Endothelial cell (in vitro differentiated cells): ENCODE measurements around the gene PLSCR5. TPM values are rescaled to one million over a fixed set of nuclear protein-coding genes. Genes with fewer than 3 reads are reported as not detected.

Experiments
- DNase-seq: peaks from one replicate; pipeline ENCODE4 v3.0.0; 2021; ENCODE audit warnings: low spot score
- H3K27ac Mint-ChIP-seq: one replicate; pipeline ENCODE4 v1.8.0; 2021; ENCODE audit warnings: mixed read lengths, inconsistent platforms; ENCODE audit not compliant: unreplicated experiment
- H3K27me3 Mint-ChIP-seq: one replicate; pipeline ENCODE4 v1.8.0; 2021; ENCODE audit warnings: mild to moderate bottlenecking, moderate library complexity, mixed read lengths, inconsistent platforms; ENCODE audit not compliant: unreplicated experiment
- H3K36me3 Mint-ChIP-seq: one replicate; pipeline ENCODE4 v1.8.0; 2021; ENCODE audit warnings: mild to moderate bottlenecking, low read depth, mixed read lengths, inconsistent platforms; ENCODE audit not compliant: unreplicated experiment
- H3K4me1 Mint-ChIP-seq: one replicate; pipeline ENCODE4 v1.8.0; 2021; ENCODE audit warnings: mild to moderate bottlenecking, mixed read lengths, inconsistent platforms; ENCODE audit not compliant: unreplicated experiment
- H3K4me3 Mint-ChIP-seq: one replicate; pipeline ENCODE4 v1.8.0; 2021; ENCODE audit warnings: mild to moderate bottlenecking, mixed read lengths, inconsistent platforms; ENCODE audit not compliant: unreplicated experiment
- H3K9me3 Mint-ChIP-seq: one replicate; pipeline ENCODE4 v1.8.0; 2021; ENCODE audit warnings: mixed read lengths, inconsistent platforms; ENCODE audit not compliant: unreplicated experiment
- CTCF ChIP-seq: fragments of 200-600 bp; sonication (generic); IDR thresholded peaks from one replicate; pipeline ENCODE4 v1.5.0; 2021; ENCODE audit warnings: antibody characterized with exemption; ENCODE audit not compliant: unreplicated experiment
- total RNA-seq: library from RNA; stranded (reverse); fragmentation: NEBNext Ultra II Directional; extraction: Animal tissue kit (Norgen Biotek cat#: 25700); gene quantifications from one replicate; pipeline ENCODE4 v1.2.1, GENCODE V29; 2021; ENCODE audit not compliant: unreplicated experiment

PLSCR5 gene
- total RNA-seq, 1 donor from 2014 or later: not detected

- Mint-ChIP-seq H3K9me3 (no peaks in the 10 kb centered on the region), H3K36me3 (no peaks in the 10 kb centered on the region), H3K27me3 (no peaks in the 10 kb centered on the region), H3K4me1 (no peaks in the 10 kb centered on the region), H3K4me3 (no peak overlapping the region), H3K27ac (no peak overlapping the region)
- TF ChIP-seq CTCF: no peak
- no peak for DNase-seq
Observed at GRCh38 chr3:146612015-146612414, 6.9 kb upstream of the PLSCR5 start.

GRCh38 chr3:146611096-146611495, 6.0 kb upstream of the PLSCR5 start:
- no peak for DNase-seq
- TF ChIP-seq CTCF: no peak
- H3K27ac Mint-ChIP-seq: no peak overlapping the region
- no peak overlapping the region for H3K4me3 Mint-ChIP-seq
- H3K27me3 Mint-ChIP-seq: no peaks in the 10 kb centered on the region
- no peaks in the 10 kb centered on the region for H3K9me3 Mint-ChIP-seq
- H3K4me1 Mint-ChIP-seq: no peaks in the 10 kb centered on the region
- no peaks in the 10 kb centered on the region for H3K36me3 Mint-ChIP-seq

- no peak for DNase-seq
- Mint-ChIP-seq H3K27me3 (no peaks in the 10 kb centered on the region), H3K9me3 (no peaks in the 10 kb centered on the region), H3K4me3 (no peak overlapping the region), H3K27ac (no peak overlapping the region), H3K36me3 (no peaks in the 10 kb centered on the region), H3K4me1 (no peaks in the 10 kb centered on the region)
- no peak for TF ChIP-seq CTCF
Observed at GRCh38 chr3:146598535-146598934, 6.6 kb downstream of the PLSCR5 start.

GRCh38 chr3:146594843-146595482, 10.2 kb downstream of the PLSCR5 start:
- TF ChIP-seq CTCF: peak; percentile 72
- Mint-ChIP-seq H3K4me3 (no peak overlapping the region), H3K27ac (no peak overlapping the region), H3K9me3 (no peaks in the 10 kb centered on the region), H3K36me3 (no peaks in the 10 kb centered on the region), H3K27me3 (no peaks in the 10 kb centered on the region), H3K4me1 (no peaks in the 10 kb centered on the region)
- no peak for DNase-seq

GRCh38 chr3:146593776-146594175, 11.4 kb downstream of the PLSCR5 start:
- no peak for TF ChIP-seq CTCF
- Mint-ChIP-seq H3K27me3 (no peaks in the 10 kb centered on the region), H3K36me3 (no peaks in the 10 kb centered on the region), H3K4me1 (no peaks in the 10 kb centered on the region), H3K27ac (no peak overlapping the region), H3K9me3 (no peaks in the 10 kb centered on the region), H3K4me3 (no peak overlapping the region)
- DNase-seq: no peak
